SK-N-SH treated with all-trans-retinoic acid at 6 μM for 48 hours (cell line): Measurements from ENCODE around the gene DCT.

Experiments used
- ATAC-seq: fragments of 200-7000 bp; cut with Tn5 transposase; 3 replicates; pipeline ENCODE4 v1.9.1; 2020; ENCODE audit warnings: mild to moderate bottlenecking, moderate library complexity
- ARNTL ChIP-seq: fragments of 450-650 bp; formaldehyde crosslinking; IDR thresholded peaks from 2 replicates; pipeline ENCODE4 v1.5.0; 2020; ENCODE audit warnings: low read depth, mild to moderate bottlenecking, moderate library complexity, borderline replicate concordance
- BACH2 ChIP-seq: fragments of 250-450 bp; sonication (Bioruptor Pico); IDR thresholded peaks from 2 replicates; pipeline ENCODE4 v1.9.0; 2021; ENCODE audit warnings: mild to moderate bottlenecking, borderline replicate concordance
- CREB5 ChIP-seq: fragments of 250-450 bp; sonication (Bioruptor Pico); IDR thresholded peaks from 2 replicates; pipeline ENCODE4 v1.5.1; 2020; ENCODE audit warnings: low read depth, mild to moderate bottlenecking, moderate library complexity
- CSDC2 ChIP-seq: fragments of 250-450 bp; sonication (Bioruptor Pico); IDR thresholded peaks from 2 replicates; pipeline ENCODE4 v1.5.0; 2020; ENCODE audit warnings: mild to moderate bottlenecking, moderate library complexity
- GLIS3 ChIP-seq: fragments of 250-450 bp; sonication (Bioruptor Pico); IDR thresholded peaks from 2 replicates; pipeline ENCODE4 v1.5.0; 2020; ENCODE audit warnings: mild to moderate bottlenecking, moderate library complexity
- ISL1 ChIP-seq: fragments of 250-450 bp; sonication (Bioruptor Pico); IDR thresholded peaks from 2 replicates; pipeline ENCODE4 v2.1.2; 2022; ENCODE audit warnings: mild to moderate bottlenecking, moderate library complexity
- OSR1 ChIP-seq: fragments of 250-450 bp; sonication (Bioruptor Pico); IDR thresholded peaks from 2 replicates; pipeline ENCODE4 v1.8.0; 2022; ENCODE audit warnings: moderate library complexity, mild to moderate bottlenecking, inconsistent platforms
- PATZ1 ChIP-seq: fragments of 250-450 bp; sonication (Bioruptor Pico); IDR thresholded peaks from 2 replicates; pipeline ENCODE4 v1.8.0; 2020; ENCODE audit warnings: mild to moderate bottlenecking, moderate library complexity, borderline replicate concordance
- POU6F1 ChIP-seq: fragments of 250-450 bp; sonication (Bioruptor Pico); IDR thresholded peaks from 2 replicates; pipeline ENCODE4 v1.8.0; 2021; ENCODE audit warnings: low read depth, mild to moderate bottlenecking, moderate library complexity, borderline replicate concordance
- PPARA ChIP-seq: fragments of 250-450 bp; sonication (Bioruptor Pico); IDR thresholded peaks from 2 replicates; pipeline ENCODE4 v1.5.0; 2020; ENCODE audit warnings: mild to moderate bottlenecking, borderline replicate concordance
- RARB ChIP-seq: fragments of 250-450 bp; sonication (Bioruptor Pico); IDR thresholded peaks from 2 replicates; pipeline ENCODE4 v1.8.0; 2021; ENCODE audit warnings: mild to moderate bottlenecking, moderate library complexity
- SNAI2 ChIP-seq: fragments of 250-450 bp; sonication (Bioruptor Pico); IDR thresholded peaks from 2 replicates; pipeline ENCODE4 v1.5.0; 2020; ENCODE audit warnings: mild to moderate bottlenecking, moderate library complexity
- TCF4 ChIP-seq: fragments of 250-450 bp; sonication (Bioruptor Pico); IDR thresholded peaks from 2 replicates; pipeline ENCODE4 v1.8.0; 2021; ENCODE audit warnings: mild to moderate bottlenecking, moderate library complexity, borderline replicate concordance
- TOX ChIP-seq: fragments of 250-450 bp; sonication (Bioruptor Pico); IDR thresholded peaks from 2 replicates; pipeline ENCODE4 v1.8.0; 2021; ENCODE audit warnings: mild to moderate bottlenecking, moderate library complexity, borderline replicate concordance
- TSHZ2 ChIP-seq: fragments of 250-450 bp; sonication (Bioruptor Pico); IDR thresholded peaks from 2 replicates; pipeline ENCODE4 v1.5.0; 2020; ENCODE audit warnings: mild to moderate bottlenecking, moderate library complexity
- ZFP3 ChIP-seq: fragments of 250-450 bp; sonication (Bioruptor Pico); IDR thresholded peaks from 2 replicates; pipeline ENCODE4 v1.5.0; 2020; ENCODE audit warnings: mild to moderate bottlenecking, moderate library complexity
- ZFP30 ChIP-seq: fragments of 450-650 bp; formaldehyde crosslinking; IDR thresholded peaks from 2 replicates; pipeline ENCODE4 v1.5.0; 2022; ENCODE audit warnings: mild to moderate bottlenecking, moderate library complexity
- ZNF70 ChIP-seq: fragments of 450-650 bp; formaldehyde crosslinking; IDR thresholded peaks from 2 replicates; pipeline ENCODE4 v1.5.0; 2020; ENCODE audit warnings: mild to moderate bottlenecking, moderate library complexity
- ZNF8 ChIP-seq: fragments of 450-650 bp; formaldehyde crosslinking; IDR thresholded peaks from 2 replicates; pipeline ENCODE4 v1.5.0; 2020; ENCODE audit warnings: mild to moderate bottlenecking, moderate library complexity

Gene DCT

GRCh38 chr13:94427313-94427953 lies 52.0 kb downstream of the DCT start:
- ATAC-seq, result no peak; the same call in 2 of the 3 replicates
- TF ChIP-seq TSHZ2, result no peak
- TF ChIP-seq PPARA (CRISPR knock-in tag), result no peak
- no peak for TF ChIP-seq ARNTL (CRISPR knock-in tag)
- no peak for TF ChIP-seq RARB (CRISPR knock-in tag)
- TF ChIP-seq ZNF8, result no peak
- TF ChIP-seq TCF4 (CRISPR knock-in tag), result no peak
- no peak for TF ChIP-seq ZFP30

GRCh38 chr13:94419925-94420305 lies 59.6 kb downstream of the DCT start:
- ATAC-seq, result no peak
- no peak for TF ChIP-seq RARB (CRISPR knock-in tag)

- ATAC-seq, result peak; percentile 59
- TF ChIP-seq ZNF8 (no peak), TOX (CRISPR knock-in tag) (no peak), ARNTL (CRISPR knock-in tag) (no peak), ZFP30 (no peak), SNAI2 (no peak), OSR1 (CRISPR knock-in tag) (no peak), ZNF70 (CRISPR knock-in tag) (no peak), ISL1 (CRISPR knock-in tag) (no peak), PATZ1 (CRISPR knock-in tag) (no peak), CSDC2 (CRISPR knock-in tag) (no peak), CREB5 (CRISPR knock-in tag) (no peak)
Observed at GRCh38 chr13:94419304-94419924, 60.1 kb downstream of the DCT start.

- no peak for TF ChIP-seq TCF4 (CRISPR knock-in tag)
- no peak for ATAC-seq
Observed at GRCh38 chr13:94417294-94417693, 62.2 kb downstream of the DCT start.

GRCh38 chr13:94416454-94417080 lies 62.9 kb downstream of the DCT start:
- peak; percentile 89 for ATAC-seq
- TF ChIP-seq RARB (CRISPR knock-in tag) (no peak), TSHZ2 (no peak), POU6F1 (no peak), CREB5 (CRISPR knock-in tag) (no peak), ZNF8 (no peak), BACH2 (no peak), GLIS3 (no peak), ZFP3 (no peak)
- TF ChIP-seq, all 23 proteins: peak for 0
